OCI-LY7 (cell line): ENCODE measurements around the gene CTNND2. TPM values are rescaled to one million over a fixed set of nuclear protein-coding genes. Genes with fewer than 3 reads are reported as not detected.

ENCODE experiments used
- BruUV-seq: library from RNA; stranded (reverse); fragments of 400-500 nt; replicated peaks from 2 replicates; lab custom pipeline; 2021; lab: Mats Ljungman, UMichigan
- CTCF ChIA-PET: fragments of 300-600 bp; sonication (Branson Sonifier 250); formaldehyde crosslinking; loops from one replicate; lab custom pipeline; 2022; ENCODE audit warnings: antibody characterized with exemption; ENCODE audit not compliant: unreplicated experiment; lab: Charles Lee
- POLR2A ChIA-PET: fragments of 300-600 bp; sonication (Branson Sonifier 250); formaldehyde crosslinking; loops from one replicate; lab custom pipeline; 2022; ENCODE audit warnings: antibody characterized with exemption; lab: Charles Lee
- DNase-seq: peaks from one replicate; pipeline ENCODE4 v3.0.0-alpha.2; 2015; ENCODE audit warnings: low spot score
- H2AFZ ChIP-seq: fragments of 200-600 bp; sonication (generic), shearing (Covaris generic); 2 replicates; pipeline ENCODE4 v1.6.1; 2014; ENCODE audit warnings: mild to moderate bottlenecking, antibody characterized with exemption, low read length, moderate library complexity
- H3K27ac ChIP-seq: fragments of 200-600 bp; sonication (generic); 2 replicates; pipeline ENCODE4 v1.5.1; 2014; ENCODE audit warnings: mixed run types, low read depth, mild to moderate bottlenecking, moderate library complexity, low read length, inconsistent platforms; ENCODE audit not compliant: poor library complexity, severe bottlenecking
- H3K36me3 ChIP-seq: fragments of 200-600 bp; sonication (generic); 2 replicates; pipeline ENCODE4 v1.6.1; 2014; ENCODE audit warnings: mild to moderate bottlenecking, antibody characterized with exemption, low read length, moderate library complexity, mixed read lengths; ENCODE audit not compliant: insufficient read depth
- H3K4me1 ChIP-seq: fragments of 200-600 bp; sonication (generic); 2 replicates; pipeline ENCODE4 v1.5.1; 2014; ENCODE audit warnings: mild to moderate bottlenecking, low read length; ENCODE audit not compliant: insufficient read depth, poor library complexity, severe bottlenecking
- H3K4me2 ChIP-seq: fragments of 200-600 bp; sonication (generic); 2 replicates; pipeline ENCODE4 v1.6.1; 2014; ENCODE audit warnings: mild to moderate bottlenecking, low read length
- H3K4me3 ChIP-seq: fragments of 200-600 bp; sonication (generic); 2 replicates; pipeline ENCODE4 v1.5.1; 2014; ENCODE audit warnings: mild to moderate bottlenecking, low read depth, low read length; ENCODE audit not compliant: poor library complexity, severe bottlenecking
- H3K79me2 ChIP-seq: fragments of 200-600 bp; sonication (generic); 2 replicates; pipeline ENCODE4 v1.6.1; 2016; ENCODE audit warnings: low read depth, mild to moderate bottlenecking, low read length, moderate library complexity, mixed read lengths; ENCODE audit not compliant: insufficient read depth
- H3K9me2 ChIP-seq: fragments of 200-600 bp; sonication (generic); 2 replicates; pipeline ENCODE4 v1.6.1; 2016; ENCODE audit warnings: mild to moderate bottlenecking, low read length, mixed read lengths; ENCODE audit not compliant: insufficient read depth
- H3K9me3 ChIP-seq: fragments of 200-600 bp; sonication (generic); 2 replicates; pipeline ENCODE4 v1.6.1; 2014; ENCODE audit warnings: mild to moderate bottlenecking, mixed run types, low read length, mixed read lengths
- H4K20me1 ChIP-seq: fragments of 200-600 bp; sonication (generic); 2 replicates; pipeline ENCODE4 v1.6.1; 2014; ENCODE audit warnings: mild to moderate bottlenecking, antibody characterized with exemption, low read length, moderate library complexity, mixed read lengths; ENCODE audit not compliant: insufficient read depth
- EZH2phosphoT487 ChIP-seq: fragments of 200-600 bp; sonication (generic); IDR thresholded peaks from 2 replicates; pipeline ENCODE4 v1.6.1; 2018; ENCODE audit warnings: low read depth, borderline replicate concordance, mild to moderate bottlenecking, mixed run types, antibody characterized with exemption, low read length, moderate library complexity, mixed read lengths
- intact Hi-C: fragments of 100-400 bp; cut with micrococcal nuclease; formaldehyde crosslinking; loops from one replicate; pipeline ENCODE4 v1.10.0; 2022; ENCODE audit not compliant: unreplicated experiment
- total RNA-seq, 2 experiments: library from RNA; depleted of rRNA in 1 of 2; stranded (reverse); fragments of >200 nt in 1 of 2; shearing (Covaris generic) in 1 of 2; gene quantifications; 2 replicates each; pipeline ENCODE4 v1.2.3, GENCODE V29; 2014 to 2022
- TF ChIP-seq, protein P1 (sequence below): fragments of 200-600 bp; sonication (generic); conservative IDR thresholded peaks from 2 replicates; pipeline ENCODE4 v1.5.1; 2014; ENCODE audit warnings: mild to moderate bottlenecking, antibody characterized with exemption, low read length, moderate library complexity, mixed read lengths

Gene CTNND2
- total RNA-seq, 2 experiments from 2014 or later, result not detected

GRCh38 chr5:11289733-11290132 lies 614.5 kb downstream of the CTNND2 start:
- POLR2A ChIA-PET, result no interaction called here
- no peak overlapping the region for H3K4me3 ChIP-seq
- CTCF ChIA-PET, result no interaction called here

DNA sequence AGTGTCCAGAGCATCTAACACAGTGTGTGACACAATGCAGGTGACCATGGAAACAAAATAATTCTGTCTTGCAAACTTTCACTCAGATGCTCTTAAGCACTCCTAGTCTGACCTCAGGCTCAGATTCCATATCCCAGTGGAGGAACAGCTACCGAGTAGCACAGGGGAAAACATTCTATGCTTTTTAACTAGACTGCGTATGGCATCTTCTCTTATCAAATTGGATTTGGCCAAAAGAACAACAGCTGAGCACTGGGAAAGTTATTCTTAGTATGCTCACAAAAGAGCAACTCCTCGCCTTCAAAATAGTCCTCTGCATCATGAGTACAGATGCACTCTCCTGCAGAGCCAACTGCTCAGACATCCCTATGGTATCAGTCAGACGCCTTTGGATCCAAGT lies 615.0 kb downstream of the CTNND2 start:
- H3K4me1 ChIP-seq, result no peaks in the 10 kb centered on the region
- no peak overlapping the region for H2AFZ ChIP-seq
- CTCF ChIA-PET, result no interaction called here
- no peak overlapping the region for H3K4me3 ChIP-seq
- no peaks in the 10 kb centered on the region for H4K20me1 ChIP-seq
- H3K9me3 ChIP-seq, result no peaks in the 10 kb centered on the region
- H3K9me2 ChIP-seq, result no peaks in the 10 kb centered on the region
- no peak overlapping the region for H3K27ac ChIP-seq
- POLR2A ChIA-PET, result no interaction called here
- no peak overlapping the region for H3K4me2 ChIP-seq
- no peaks in the 10 kb centered on the region for H3K36me3 ChIP-seq
- DNase-seq, result no peak
- TF ChIP-seq EZH2phosphoT487, result no peak
- TF ChIP-seq, protein P1, sequence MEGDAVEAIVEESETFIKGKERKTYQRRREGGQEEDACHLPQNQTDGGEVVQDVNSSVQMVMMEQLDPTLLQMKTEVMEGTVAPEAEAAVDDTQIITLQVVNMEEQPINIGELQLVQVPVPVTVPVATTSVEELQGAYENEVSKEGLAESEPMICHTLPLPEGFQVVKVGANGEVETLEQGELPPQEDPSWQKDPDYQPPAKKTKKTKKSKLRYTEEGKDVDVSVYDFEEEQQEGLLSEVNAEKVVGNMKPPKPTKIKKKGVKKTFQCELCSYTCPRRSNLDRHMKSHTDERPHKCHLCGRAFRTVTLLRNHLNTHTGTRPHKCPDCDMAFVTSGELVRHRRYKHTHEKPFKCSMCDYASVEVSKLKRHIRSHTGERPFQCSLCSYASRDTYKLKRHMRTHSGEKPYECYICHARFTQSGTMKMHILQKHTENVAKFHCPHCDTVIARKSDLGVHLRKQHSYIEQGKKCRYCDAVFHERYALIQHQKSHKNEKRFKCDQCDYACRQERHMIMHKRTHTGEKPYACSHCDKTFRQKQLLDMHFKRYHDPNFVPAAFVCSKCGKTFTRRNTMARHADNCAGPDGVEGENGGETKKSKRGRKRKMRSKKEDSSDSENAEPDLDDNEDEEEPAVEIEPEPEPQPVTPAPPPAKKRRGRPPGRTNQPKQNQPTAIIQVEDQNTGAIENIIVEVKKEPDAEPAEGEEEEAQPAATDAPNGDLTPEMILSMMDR, result no peak
- no TSS peak for BruUV-seq
- intact Hi-C loops, result no loop called here
- H3K79me2 ChIP-seq, result no peaks in the 10 kb centered on the region

More at GRCh38 chr5:11289733-11290132, 614.5 kb downstream of the CTNND2 start:
- no TSS peak for BruUV-seq
- Histone ChIP-seq H3K9me3 (no peaks in the 10 kb centered on the region), H2AFZ (no peak overlapping the region), H4K20me1 (no peaks in the 10 kb centered on the region), H3K36me3 (no peaks in the 10 kb centered on the region), H3K79me2 (no peaks in the 10 kb centered on the region), H3K27ac (no peak overlapping the region), H3K4me1 (no peaks in the 10 kb centered on the region), H3K4me2 (no peak overlapping the region), H3K9me2 (no peaks in the 10 kb centered on the region)
- intact Hi-C loops, result no loop called here
- DNase-seq, result no peak
- TF ChIP-seq, protein P1, result no peak
- TF ChIP-seq EZH2phosphoT487, result no peak

- POLR2A ChIA-PET, result interaction anchor here (0.6 to 1.2 kb wide), 2 partner anchors 37 to 354 kb away, joined by 3 read pairs; no protein-coding TSS in a partner anchor
- Histone ChIP-seq H3K4me2 (no peak overlapping the region), H3K9me2 (no peaks in the 10 kb centered on the region), H3K9me3 (no peaks in the 10 kb centered on the region), H3K79me2 (no peaks in the 10 kb centered on the region), H2AFZ (no peak overlapping the region), H4K20me1 (no peaks in the 10 kb centered on the region), H3K27ac (no peak overlapping the region), H3K36me3 (no peaks in the 10 kb centered on the region), H3K4me3 (no peak overlapping the region), H3K4me1 (no peaks in the 10 kb centered on the region)
- no peak for DNase-seq
- intact Hi-C loops, result no loop called here
- CTCF ChIA-PET, result no interaction called here
- TF ChIP-seq, protein P1, result no peak
- TF ChIP-seq EZH2phosphoT487, result no peak
- BruUV-seq, result no TSS peak
Observed at GRCh38 chr5:11281842-11282241, 622.4 kb downstream of the CTNND2 start.
